PC-3 (cell line): ENCODE results near the gene INCENP. TPM values are rescaled to one million over a fixed set of nuclear protein-coding genes. Genes with fewer than 3 reads are reported as not detected.

Source experiments
- ATAC-seq: fragments of 200-7000 bp; cut with Tn5 transposase; 2 replicates; pipeline ENCODE4 v1.9.1; 2020; ENCODE audit warnings: mild to moderate bottlenecking, moderate library complexity
- BruUV-seq: library from RNA; stranded (reverse); fragments of 400-500 nt; replicated peaks from 2 replicates; lab custom pipeline; 2021; lab: Mats Ljungman, UMichigan
- CTCF ChIA-PET: fragments of 300-600 bp; sonication (Branson Sonifier 250); formaldehyde crosslinking; loops from one replicate; lab custom pipeline; 2022; ENCODE audit warnings: antibody characterized with exemption; lab: Charles Lee
- POLR2A ChIA-PET: fragments of 300-600 bp; sonication (Branson Sonifier 250); formaldehyde crosslinking; loops from one replicate; lab custom pipeline; 2022; ENCODE audit warnings: antibody characterized with exemption; ENCODE audit not compliant: unreplicated experiment; lab: Charles Lee
- DNase-seq: peaks from one replicate; pipeline ENCODE4 v3.0.0-alpha.2; 2015
- H2AFZ ChIP-seq: fragments of 300-600 bp; sonication (generic); 2 replicates; pipeline ENCODE4 v1.6.0; 2016; ENCODE audit warnings: antibody characterized with exemption, low read length
- H3F3A ChIP-seq: fragments of 300-600 bp; sonication (generic); one replicate; pipeline ENCODE4 v1.6.0; 2017; ENCODE audit warnings: antibody characterized with exemption, low read length, control low read depth, mild to moderate bottlenecking; ENCODE audit not compliant: unreplicated experiment
- H3K27ac ChIP-seq: fragments of 300-600 bp; sonication (generic); 2 replicates; pipeline ENCODE4 v1.5.1; 2016; ENCODE audit warnings: mild to moderate bottlenecking, low read length
- H3K27me3 ChIP-seq: fragments of 300-600 bp; sonication (generic); 2 replicates; pipeline ENCODE4 v1.6.1; 2016; ENCODE audit warnings: low read length, mixed read lengths
- H3K36me3 ChIP-seq: fragments of 300-600 bp; sonication (generic); 2 replicates; pipeline ENCODE4 v1.6.1; 2016; ENCODE audit warnings: low read depth, mixed run types, low read length, mixed read lengths
- H3K4me1 ChIP-seq: fragments of 300-600 bp; sonication (generic); 2 replicates; pipeline ENCODE4 v1.5.1; 2016; ENCODE audit warnings: low read length; ENCODE audit not compliant: insufficient read depth
- H3K4me2 ChIP-seq: fragments of 300-600 bp; sonication (generic); 2 replicates; pipeline ENCODE4 v1.6.0; 2016; ENCODE audit warnings: low read length
- H3K4me3 ChIP-seq: fragments of 300-600 bp; sonication (generic); 2 replicates; pipeline ENCODE4 v1.5.1; 2016; ENCODE audit warnings: mild to moderate bottlenecking, low read length, mixed read lengths
- H3K79me2 ChIP-seq: fragments of 300-600 bp; sonication (generic); 2 replicates; pipeline ENCODE4 v1.6.1; 2017; ENCODE audit warnings: low read length, mixed read lengths
- H3K9ac ChIP-seq: fragments of 300-600 bp; sonication (generic); 2 replicates; pipeline ENCODE4 v1.6.0; 2016; ENCODE audit warnings: mild to moderate bottlenecking, low read length
- H3K9me2 ChIP-seq: fragments of 300-600 bp; sonication (generic); replicated peaks from 2 replicates; pipeline ENCODE4 v1.6.1; 2016; ENCODE audit warnings: mixed run types, low read length, mixed read lengths
- H3K9me3 ChIP-seq: fragments of 300-600 bp; sonication (generic); 2 replicates; pipeline ENCODE4 v1.6.1; 2016; ENCODE audit warnings: low read length, mixed read lengths
- H4K20me1 ChIP-seq: fragments of 300-600 bp; sonication (generic); 2 replicates; pipeline ENCODE4 v1.6.1; 2016; ENCODE audit warnings: low read length, mixed read lengths
- CTCF ChIP-seq: fragments of 300-600 bp; sonication (generic); conservative IDR thresholded peaks from 2 replicates; pipeline ENCODE4 v1.5.1; 2017; ENCODE audit warnings: antibody characterized with exemption, low read depth, mild to moderate bottlenecking, low read length
- EZH2 ChIP-seq: fragments of 300-600 bp; sonication (generic); IDR thresholded peaks from one replicate; pipeline ENCODE4 v1.6.1; 2017; ENCODE audit warnings: antibody characterized with exemption, mild to moderate bottlenecking, low read length; ENCODE audit not compliant: unreplicated experiment
- EZH2phosphoT487 ChIP-seq: fragments of 300-600 bp; sonication (generic); IDR thresholded peaks from 2 replicates; pipeline ENCODE4 v1.6.1; 2018; ENCODE audit warnings: mild to moderate bottlenecking, antibody characterized with exemption, low read length, borderline replicate concordance
- intact Hi-C: fragments of 100-400 bp; cut with micrococcal nuclease; formaldehyde crosslinking; loops from 2 replicates; pipeline ENCODE4 v1.9.0; 2023
- total RNA-seq: library from RNA; depleted of rRNA; stranded (reverse); fragments of >200 nt; gene quantifications from 2 replicates; pipeline ENCODE4 v1.2.3, GENCODE V29; 2014

Gene INCENP
- total RNA-seq, 1 experiment from 2014 or later: 114 TPM

DNA sequence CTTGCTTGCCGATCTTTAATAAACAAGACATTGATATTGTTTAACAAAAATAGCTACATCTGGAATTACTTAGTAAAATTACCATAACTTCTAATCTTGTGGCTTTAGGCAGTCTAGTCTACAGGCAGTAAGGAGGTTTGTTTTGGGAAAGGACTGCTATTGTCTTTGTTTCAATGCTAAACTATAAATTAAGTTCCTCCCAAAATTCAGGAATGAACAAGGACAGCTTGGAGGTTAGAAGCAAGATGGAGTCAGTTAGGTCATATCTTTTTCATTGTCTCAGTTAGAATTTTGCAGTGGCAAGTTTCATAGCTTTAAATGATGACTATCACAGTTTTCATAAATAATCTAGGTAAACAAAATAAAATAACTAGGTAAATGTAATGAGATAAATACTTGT is 36.1 kb upstream of the INCENP start:
- Histone ChIP-seq H3K4me3 (no peak overlapping the region), H3K9me2 (no peaks in the 10 kb centered on the region), H3K36me3 (peaks cover 3% of the 10 kb centered on the region; the same call in 1 of the 2 replicates), H3K9me3 (peaks cover 25% of the 10 kb centered on the region), H4K20me1 (no peaks in the 10 kb centered on the region), H3K79me2 (no peaks in the 10 kb centered on the region), H3K27me3 (no peaks in the 10 kb centered on the region), H3K27ac (no peak overlapping the region), H2AFZ (no peak overlapping the region), H3F3A (no peaks in the 10 kb centered on the region), H3K4me1 (no peaks in the 10 kb centered on the region), H3K4me2 (no peak overlapping the region), H3K9ac (no peak overlapping the region)
- DNase-seq: no peak
- no TSS peak for BruUV-seq
- no peak for ATAC-seq
- ChIA-PET POLR2A (no interaction called here), CTCF (no interaction called here)
- no peak for TF ChIP-seq EZH2phosphoT487
- no peak for TF ChIP-seq EZH2
- no peak for TF ChIP-seq CTCF
- intact Hi-C loops: no loop called here

DNA sequence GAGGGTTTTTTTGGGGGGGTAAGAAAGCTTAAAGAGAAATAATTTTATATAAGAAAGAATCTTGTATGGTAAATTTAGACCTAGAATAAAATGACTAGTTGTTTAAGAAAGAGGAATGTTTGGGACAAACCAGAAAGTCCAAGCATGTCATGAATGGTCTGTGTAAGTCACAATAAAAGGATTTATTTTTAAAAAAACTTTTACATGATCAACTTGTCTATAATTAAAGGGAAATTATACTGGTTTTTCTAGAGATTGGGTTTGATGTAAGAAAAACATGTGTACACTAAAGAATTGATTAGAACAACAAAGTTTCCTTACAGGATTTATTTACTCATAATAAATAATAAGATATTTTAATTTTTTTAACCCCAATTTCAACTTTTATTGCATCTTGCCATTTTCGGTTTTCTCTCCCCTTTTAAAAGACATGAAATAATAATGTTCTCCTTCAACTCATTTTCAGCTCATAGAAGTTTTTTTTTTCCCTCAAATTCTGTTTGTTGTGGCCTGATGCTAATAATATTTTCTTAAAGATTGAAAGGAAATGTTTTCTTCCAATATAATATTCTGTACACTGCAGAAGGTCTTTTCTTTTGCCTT is 35.4 kb upstream of the INCENP start:
- H3K4me1 ChIP-seq: no peaks in the 10 kb centered on the region
- BruUV-seq: no TSS peak
- H3K4me3 ChIP-seq: no peak overlapping the region
- DNase-seq: peak; percentile 34
- no peaks in the 10 kb centered on the region for H3F3A ChIP-seq
- intact Hi-C loops: no loop called here
- CTCF ChIA-PET: no interaction called here
- H2AFZ ChIP-seq: no peak overlapping the region
- no peaks in the 10 kb centered on the region for H3K27me3 ChIP-seq
- POLR2A ChIA-PET: no interaction called here
- H3K9me2 ChIP-seq: no peaks in the 10 kb centered on the region
- no peak overlapping the region for H3K27ac ChIP-seq
- H4K20me1 ChIP-seq: no peaks in the 10 kb centered on the region
- ATAC-seq: no peak
- peaks cover 3% of the 10 kb centered on the region; the same call in 1 of the 2 replicates for H3K36me3 ChIP-seq
- H3K79me2 ChIP-seq: no peaks in the 10 kb centered on the region
- H3K9me3 ChIP-seq: peaks cover 25% of the 10 kb centered on the region
- no peak overlapping the region for H3K4me2 ChIP-seq
- no peak overlapping the region for H3K9ac ChIP-seq
- TF ChIP-seq CTCF (no peak), EZH2phosphoT487 (no peak), EZH2 (no peak)

DNA sequence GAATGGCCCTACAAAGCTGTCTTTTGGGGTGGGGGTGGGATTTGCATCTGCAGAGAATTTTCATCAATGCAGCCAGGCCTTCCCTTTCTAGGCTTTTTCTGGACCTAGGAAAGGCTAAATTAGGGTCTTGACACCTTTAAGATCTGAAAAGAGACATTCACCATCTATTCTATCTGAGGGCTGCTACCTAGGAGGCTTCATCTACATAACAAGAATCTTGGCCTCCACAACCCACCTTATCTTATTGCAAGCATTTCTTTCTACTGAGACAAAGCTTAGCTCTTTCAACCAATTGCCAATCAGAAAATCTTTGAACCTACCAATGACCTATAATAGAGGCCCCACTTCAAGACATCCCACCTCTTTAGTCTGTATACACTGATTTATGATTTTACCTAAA is 20.7 kb upstream of the INCENP start:
- CTCF ChIA-PET: no interaction called here
- no peaks in the 10 kb centered on the region for H3F3A ChIP-seq
- intact Hi-C loops: no loop called here

More for the DNA sequence above, 20.7 kb upstream of the INCENP start:
- no TSS peak for BruUV-seq
- Histone ChIP-seq H3K36me3 (no peaks in the 10 kb centered on the region), H3K79me2 (no peaks in the 10 kb centered on the region), H3K9me3 (no peaks in the 10 kb centered on the region), H4K20me1 (no peaks in the 10 kb centered on the region), H3K9me2 (no peaks in the 10 kb centered on the region), H3K4me1 (0 out of 2 replicates have a peak, but pooled peaks cover under 1% of the 10 kb centered on the region), H3K9ac (no peak overlapping the region), H3K4me2 (no peak overlapping the region), H3K27me3 (no peaks in the 10 kb centered on the region), H2AFZ (no peak overlapping the region), H3K4me3 (no peak overlapping the region), H3K27ac (no peak overlapping the region)
- TF ChIP-seq EZH2 (no peak), EZH2phosphoT487 (no peak), CTCF (no peak)
- ATAC-seq: no peak
- POLR2A ChIA-PET: no interaction called here
- DNase-seq: no peak
